ENCODE results near the gene ALG6. TPM values are rescaled to one million over a fixed set of nuclear protein-coding genes. Genes with fewer than 3 reads are reported as not detected.

The ALG6 gene
- total RNA-seq, 2 donors from 2014 or later = 25.9 to 26.9 TPM

- no peak for DNase-seq
- no peak overlapping the region for H3K27ac Mint-ChIP-seq
- H3K27me3 ChIP-seq (ENCODE audit: control insufficient read depth, insufficient read depth, low read length, poor library complexity, severe bottlenecking) = no peaks in the 10 kb centered on the region
- H3K9me3 ChIP-seq (ENCODE audit: control insufficient read depth, low read length) = no peaks in the 10 kb centered on the region
- H3K4me1 ChIP-seq (ENCODE audit: control insufficient read depth, insufficient read depth, low read length) = no peaks in the 10 kb centered on the region
- H3K4me1 Mint-ChIP-seq = peaks cover 2% of the 10 kb centered on the region
- H3K4me3 Mint-ChIP-seq = no peak overlapping the region
- peaks cover 3% of the 10 kb centered on the region for H3K9me3 Mint-ChIP-seq
- H3K4me3 ChIP-seq (ENCODE audit: low read length) = no peak overlapping the region
- H3K36me3 ChIP-seq (ENCODE audit: control insufficient read depth, insufficient read depth, low read length) = no peaks in the 10 kb centered on the region
- no peak overlapping the region for H3K9ac ChIP-seq (ENCODE audit: extremely low read depth, low read length, poor library complexity, severe bottlenecking)
- H3K36me3 Mint-ChIP-seq (ENCODE audit: low read depth) = no peaks in the 10 kb centered on the region
- TF ChIP-seq CTCF (conservative IDR thresholded peaks at IDR 0.05) = no peak
- H3K27me3 Mint-ChIP-seq (ENCODE audit: insufficient read depth) = peaks cover 13% of the 10 kb centered on the region
- H3K27ac ChIP-seq (ENCODE audit: low read depth, low read length) = no peak overlapping the region
- WGBS, 2 experiments (ENCODE audit: insufficient coverage in 1 of 2, insufficient read length in 1 of 2) = 89% methylated on average over 1 of the region's 1 CpG; no CpG with 5 or more reads in 1 of the 2 experiments
Measured at GRCh38 chr1:63362073-63362472, 5.4 kb upstream of the ALG6 start.

GRCh38 chr1:63362578-63362977 lies 4.8 kb upstream of the ALG6 start:
- 86% methylated on average over 1 of the region's 1 CpG; no CpG with 5 or more reads in 1 of the 2 experiments for WGBS, 2 experiments (ENCODE audit: insufficient coverage in 1 of 2, insufficient read length in 1 of 2)
- Histone ChIP-seq H3K9ac (ENCODE audit: extremely low read depth, low read length, poor library complexity, severe bottlenecking) (no peak overlapping the region), H3K9me3 (ENCODE audit: control insufficient read depth, low read length) (no peaks in the 10 kb centered on the region), H3K27ac (ENCODE audit: low read depth, low read length) (no peak overlapping the region), H3K27me3 (ENCODE audit: control insufficient read depth, insufficient read depth, low read length, poor library complexity, severe bottlenecking) (no peaks in the 10 kb centered on the region), H3K4me3 (ENCODE audit: low read length) (no peak overlapping the region), H3K36me3 (ENCODE audit: control insufficient read depth, insufficient read depth, low read length) (no peaks in the 10 kb centered on the region), H3K4me1 (ENCODE audit: control insufficient read depth, insufficient read depth, low read length) (no peaks in the 10 kb centered on the region)
- peaks cover 3% of the 10 kb centered on the region for H3K9me3 Mint-ChIP-seq
- DNase-seq = no peak
- no peaks in the 10 kb centered on the region for H3K36me3 Mint-ChIP-seq (ENCODE audit: low read depth)
- H3K4me3 Mint-ChIP-seq = no peak overlapping the region
- H3K4me1 Mint-ChIP-seq = peaks cover 2% of the 10 kb centered on the region
- no peak overlapping the region for H3K27ac Mint-ChIP-seq
- H3K27me3 Mint-ChIP-seq (ENCODE audit: insufficient read depth) = peaks cover 13% of the 10 kb centered on the region
- peak; percentile 50 for TF ChIP-seq CTCF (conservative IDR thresholded peaks at IDR 0.05)

- no peaks in the 10 kb centered on the region for H3K27me3 ChIP-seq (ENCODE audit: control insufficient read depth, insufficient read depth, low read length, poor library complexity, severe bottlenecking)
- no peak for TF ChIP-seq CTCF (conservative IDR thresholded peaks at IDR 0.05)
- WGBS, 2 experiments (ENCODE audit: insufficient coverage in 1 of 2, insufficient read length in 1 of 2) = 96 to 100% methylated on average over 2 to 5 of the region's 5 CpGs
- no peak overlapping the region for H3K27ac ChIP-seq (ENCODE audit: low read depth, low read length)
- Mint-ChIP-seq H3K4me3 (no peak overlapping the region), H3K36me3 (ENCODE audit: low read depth) (no peaks in the 10 kb centered on the region), H3K27ac (no peak overlapping the region), H3K4me1 (peaks cover 2% of the 10 kb centered on the region), H3K27me3 (ENCODE audit: insufficient read depth) (peaks cover 13% of the 10 kb centered on the region), H3K9me3 (peaks cover 3% of the 10 kb centered on the region)
- no peaks in the 10 kb centered on the region for H3K36me3 ChIP-seq (ENCODE audit: control insufficient read depth, insufficient read depth, low read length)
- H3K9me3 ChIP-seq (ENCODE audit: control insufficient read depth, low read length) = no peaks in the 10 kb centered on the region
- no peak overlapping the region for H3K9ac ChIP-seq (ENCODE audit: extremely low read depth, low read length, poor library complexity, severe bottlenecking)
- no peaks in the 10 kb centered on the region for H3K4me1 ChIP-seq (ENCODE audit: control insufficient read depth, insufficient read depth, low read length)
- DNase-seq = no peak
- no peak overlapping the region for H3K4me3 ChIP-seq (ENCODE audit: low read length)
Measured at GRCh38 chr1:63363014-63363413, 4.4 kb upstream of the ALG6 start.

All from endodermal cell (in vitro differentiated cells).